ENCODE measurements around the gene STAP1. TPM values are rescaled to one million over a fixed set of nuclear protein-coding genes. Genes with fewer than 3 reads are reported as not detected.

STAP1 gene
- total RNA-seq, 1 experiment from 2014 or later: not detected

DNA sequence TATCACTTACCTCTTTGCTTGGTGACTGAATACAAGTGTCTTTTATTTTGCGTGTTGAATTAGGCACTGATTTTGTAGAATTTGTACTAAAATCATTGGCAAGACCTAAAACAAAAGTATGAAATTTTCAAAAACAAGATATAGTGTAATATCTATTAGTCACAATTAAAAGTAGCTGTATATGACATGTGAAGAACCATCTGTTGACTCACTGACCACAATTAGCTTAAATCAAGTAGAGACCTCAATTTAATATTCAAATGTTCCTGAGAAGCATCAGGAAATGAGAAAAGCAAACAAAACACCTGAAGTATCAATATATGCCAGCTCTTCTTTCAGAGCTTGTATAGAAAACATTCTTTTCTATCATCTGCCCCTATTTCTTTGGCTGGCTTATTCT is 18.7 kb upstream of the STAP1 start (continued):
- TF ChIP-seq, protein P1, sequence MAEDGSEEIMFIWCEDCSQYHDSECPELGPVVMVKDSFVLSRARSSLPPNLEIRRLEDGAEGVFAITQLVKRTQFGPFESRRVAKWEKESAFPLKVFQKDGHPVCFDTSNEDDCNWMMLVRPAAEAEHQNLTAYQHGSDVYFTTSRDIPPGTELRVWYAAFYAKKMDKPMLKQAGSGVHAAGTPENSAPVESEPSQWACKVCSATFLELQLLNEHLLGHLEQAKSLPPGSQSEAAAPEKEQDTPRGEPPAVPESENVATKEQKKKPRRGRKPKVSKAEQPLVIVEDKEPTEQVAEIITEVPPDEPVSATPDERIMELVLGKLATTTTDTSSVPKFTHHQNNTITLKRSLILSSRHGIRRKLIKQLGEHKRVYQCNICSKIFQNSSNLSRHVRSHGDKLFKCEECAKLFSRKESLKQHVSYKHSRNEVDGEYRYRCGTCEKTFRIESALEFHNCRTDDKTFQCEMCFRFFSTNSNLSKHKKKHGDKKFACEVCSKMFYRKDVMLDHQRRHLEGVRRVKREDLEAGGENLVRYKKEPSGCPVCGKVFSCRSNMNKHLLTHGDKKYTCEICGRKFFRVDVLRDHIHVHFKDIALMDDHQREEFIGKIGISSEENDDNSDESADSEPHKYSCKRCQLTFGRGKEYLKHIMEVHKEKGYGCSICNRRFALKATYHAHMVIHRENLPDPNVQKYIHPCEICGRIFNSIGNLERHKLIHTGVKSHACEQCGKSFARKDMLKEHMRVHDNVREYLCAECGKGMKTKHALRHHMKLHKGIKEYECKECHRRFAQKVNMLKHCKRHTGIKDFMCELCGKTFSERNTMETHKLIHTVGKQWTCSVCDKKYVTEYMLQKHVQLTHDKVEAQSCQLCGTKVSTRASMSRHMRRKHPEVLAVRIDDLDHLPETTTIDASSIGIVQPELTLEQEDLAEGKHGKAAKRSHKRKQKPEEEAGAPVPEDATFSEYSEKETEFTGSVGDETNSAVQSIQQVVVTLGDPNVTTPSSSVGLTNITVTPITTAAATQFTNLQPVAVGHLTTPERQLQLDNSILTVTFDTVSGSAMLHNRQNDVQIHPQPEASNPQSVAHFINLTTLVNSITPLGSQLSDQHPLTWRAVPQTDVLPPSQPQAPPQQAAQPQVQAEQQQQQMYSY (CRISPR knock-in tag; IDR thresholded peaks at IDR 0.05): no peak
- TF ChIP-seq, protein P2, sequence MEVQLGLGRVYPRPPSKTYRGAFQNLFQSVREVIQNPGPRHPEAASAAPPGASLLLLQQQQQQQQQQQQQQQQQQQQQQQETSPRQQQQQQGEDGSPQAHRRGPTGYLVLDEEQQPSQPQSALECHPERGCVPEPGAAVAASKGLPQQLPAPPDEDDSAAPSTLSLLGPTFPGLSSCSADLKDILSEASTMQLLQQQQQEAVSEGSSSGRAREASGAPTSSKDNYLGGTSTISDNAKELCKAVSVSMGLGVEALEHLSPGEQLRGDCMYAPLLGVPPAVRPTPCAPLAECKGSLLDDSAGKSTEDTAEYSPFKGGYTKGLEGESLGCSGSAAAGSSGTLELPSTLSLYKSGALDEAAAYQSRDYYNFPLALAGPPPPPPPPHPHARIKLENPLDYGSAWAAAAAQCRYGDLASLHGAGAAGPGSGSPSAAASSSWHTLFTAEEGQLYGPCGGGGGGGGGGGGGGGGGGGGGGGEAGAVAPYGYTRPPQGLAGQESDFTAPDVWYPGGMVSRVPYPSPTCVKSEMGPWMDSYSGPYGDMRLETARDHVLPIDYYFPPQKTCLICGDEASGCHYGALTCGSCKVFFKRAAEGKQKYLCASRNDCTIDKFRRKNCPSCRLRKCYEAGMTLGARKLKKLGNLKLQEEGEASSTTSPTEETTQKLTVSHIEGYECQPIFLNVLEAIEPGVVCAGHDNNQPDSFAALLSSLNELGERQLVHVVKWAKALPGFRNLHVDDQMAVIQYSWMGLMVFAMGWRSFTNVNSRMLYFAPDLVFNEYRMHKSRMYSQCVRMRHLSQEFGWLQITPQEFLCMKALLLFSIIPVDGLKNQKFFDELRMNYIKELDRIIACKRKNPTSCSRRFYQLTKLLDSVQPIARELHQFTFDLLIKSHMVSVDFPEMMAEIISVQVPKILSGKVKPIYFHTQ (CRISPR knock-in tag; IDR thresholded peaks at IDR 0.05): no peak
- no peak for TF ChIP-seq FOXP1 (CRISPR knock-in tag; IDR thresholded peaks at IDR 0.05; ENCODE audit: borderline replicate concordance)

DNA sequence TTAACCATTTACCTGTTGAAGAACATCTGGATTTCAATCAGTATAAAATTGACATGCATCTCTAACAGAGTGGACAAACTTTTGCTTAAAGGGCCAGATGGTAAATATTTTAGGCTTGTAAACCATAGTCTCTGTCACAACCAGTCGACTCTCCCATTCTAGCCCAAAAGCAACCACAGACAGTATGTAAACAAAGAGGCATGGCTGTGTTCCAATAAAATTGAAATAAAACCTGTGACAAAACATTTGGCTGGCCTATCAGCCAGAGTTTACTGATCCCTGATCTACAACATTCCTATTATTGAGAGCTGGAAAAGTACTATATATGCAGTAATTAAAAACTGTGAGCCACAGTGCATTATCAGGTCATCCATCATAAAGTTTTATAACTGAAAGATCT is 16.5 kb upstream of the STAP1 start:
- Mint-ChIP-seq H3K36me3 (peaks cover 24% of the 10 kb centered on the region), H3K4me1 (peaks cover 10% of the 10 kb centered on the region), H3K27ac (no peak overlapping the region), H3K27me3 (ENCODE audit: low read depth) (no peaks in the 10 kb centered on the region), H3K4me3 (no peak overlapping the region), H3K9me3 (no peaks in the 10 kb centered on the region)
- no peak for ATAC-seq
- no peak for DNase-seq (ENCODE audit: low spot score)
- ChIA-PET POLR2A (no interaction called here), CTCF (no interaction called here)
- TF ChIP-seq NFE2L1 (CRISPR knock-in tag; IDR thresholded peaks at IDR 0.05) (no peak), TP53 (CRISPR knock-in tag; IDR thresholded peaks at IDR 0.05) (no peak), ZNF232 (CRISPR knock-in tag; IDR thresholded peaks at IDR 0.05) (no peak), CBFB (CRISPR knock-in tag; IDR thresholded peaks at IDR 0.05; ENCODE audit: low read depth) (no peak), JAZF1 (CRISPR knock-in tag; IDR thresholded peaks at IDR 0.05) (no peak), NFYB (CRISPR knock-in tag; conservative IDR thresholded peaks at IDR 0.05; ENCODE audit: low read depth) (no peak), SOX15 (CRISPR knock-in tag; IDR thresholded peaks at IDR 0.05) (no peak)
- TF ChIP-seq, protein P3, sequence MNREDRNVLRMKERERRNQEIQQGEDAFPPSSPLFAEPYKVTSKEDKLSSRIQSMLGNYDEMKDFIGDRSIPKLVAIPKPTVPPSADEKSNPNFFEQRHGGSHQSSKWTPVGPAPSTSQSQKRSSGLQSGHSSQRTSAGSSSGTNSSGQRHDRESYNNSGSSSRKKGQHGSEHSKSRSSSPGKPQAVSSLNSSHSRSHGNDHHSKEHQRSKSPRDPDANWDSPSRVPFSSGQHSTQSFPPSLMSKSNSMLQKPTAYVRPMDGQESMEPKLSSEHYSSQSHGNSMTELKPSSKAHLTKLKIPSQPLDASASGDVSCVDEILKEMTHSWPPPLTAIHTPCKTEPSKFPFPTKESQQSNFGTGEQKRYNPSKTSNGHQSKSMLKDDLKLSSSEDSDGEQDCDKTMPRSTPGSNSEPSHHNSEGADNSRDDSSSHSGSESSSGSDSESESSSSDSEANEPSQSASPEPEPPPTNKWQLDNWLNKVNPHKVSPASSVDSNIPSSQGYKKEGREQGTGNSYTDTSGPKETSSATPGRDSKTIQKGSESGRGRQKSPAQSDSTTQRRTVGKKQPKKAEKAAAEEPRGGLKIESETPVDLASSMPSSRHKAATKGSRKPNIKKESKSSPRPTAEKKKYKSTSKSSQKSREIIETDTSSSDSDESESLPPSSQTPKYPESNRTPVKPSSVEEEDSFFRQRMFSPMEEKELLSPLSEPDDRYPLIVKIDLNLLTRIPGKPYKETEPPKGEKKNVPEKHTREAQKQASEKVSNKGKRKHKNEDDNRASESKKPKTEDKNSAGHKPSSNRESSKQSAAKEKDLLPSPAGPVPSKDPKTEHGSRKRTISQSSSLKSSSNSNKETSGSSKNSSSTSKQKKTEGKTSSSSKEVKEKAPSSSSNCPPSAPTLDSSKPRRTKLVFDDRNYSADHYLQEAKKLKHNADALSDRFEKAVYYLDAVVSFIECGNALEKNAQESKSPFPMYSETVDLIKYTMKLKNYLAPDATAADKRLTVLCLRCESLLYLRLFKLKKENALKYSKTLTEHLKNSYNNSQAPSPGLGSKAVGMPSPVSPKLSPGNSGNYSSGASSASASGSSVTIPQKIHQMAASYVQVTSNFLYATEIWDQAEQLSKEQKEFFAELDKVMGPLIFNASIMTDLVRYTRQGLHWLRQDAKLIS (CRISPR knock-in tag; IDR thresholded peaks at IDR 0.05; ENCODE audit: borderline replicate concordance): no peak
- TF ChIP-seq, protein P4, sequence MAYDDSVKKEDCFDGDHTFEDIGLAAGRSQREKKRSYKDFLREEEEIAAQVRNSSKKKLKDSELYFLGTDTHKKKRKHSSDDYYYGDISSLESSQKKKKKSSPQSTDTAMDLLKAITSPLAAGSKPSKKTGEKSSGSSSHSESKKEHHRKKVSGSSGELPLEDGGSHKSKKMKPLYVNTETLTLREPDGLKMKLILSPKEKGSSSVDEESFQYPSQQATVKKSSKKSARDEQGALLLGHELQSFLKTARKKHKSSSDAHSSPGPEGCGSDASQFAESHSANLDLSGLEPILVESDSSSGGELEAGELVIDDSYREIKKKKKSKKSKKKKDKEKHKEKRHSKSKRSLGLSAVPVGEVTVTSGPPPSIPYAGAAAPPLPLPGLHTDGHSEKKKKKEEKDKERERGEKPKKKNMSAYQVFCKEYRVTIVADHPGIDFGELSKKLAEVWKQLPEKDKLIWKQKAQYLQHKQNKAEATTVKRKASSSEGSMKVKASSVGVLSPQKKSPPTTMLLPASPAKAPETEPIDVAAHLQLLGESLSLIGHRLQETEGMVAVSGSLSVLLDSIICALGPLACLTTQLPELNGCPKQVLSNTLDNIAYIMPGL (CRISPR knock-in tag; IDR thresholded peaks at IDR 0.05): no peak
- TF ChIP-seq, protein P5, sequence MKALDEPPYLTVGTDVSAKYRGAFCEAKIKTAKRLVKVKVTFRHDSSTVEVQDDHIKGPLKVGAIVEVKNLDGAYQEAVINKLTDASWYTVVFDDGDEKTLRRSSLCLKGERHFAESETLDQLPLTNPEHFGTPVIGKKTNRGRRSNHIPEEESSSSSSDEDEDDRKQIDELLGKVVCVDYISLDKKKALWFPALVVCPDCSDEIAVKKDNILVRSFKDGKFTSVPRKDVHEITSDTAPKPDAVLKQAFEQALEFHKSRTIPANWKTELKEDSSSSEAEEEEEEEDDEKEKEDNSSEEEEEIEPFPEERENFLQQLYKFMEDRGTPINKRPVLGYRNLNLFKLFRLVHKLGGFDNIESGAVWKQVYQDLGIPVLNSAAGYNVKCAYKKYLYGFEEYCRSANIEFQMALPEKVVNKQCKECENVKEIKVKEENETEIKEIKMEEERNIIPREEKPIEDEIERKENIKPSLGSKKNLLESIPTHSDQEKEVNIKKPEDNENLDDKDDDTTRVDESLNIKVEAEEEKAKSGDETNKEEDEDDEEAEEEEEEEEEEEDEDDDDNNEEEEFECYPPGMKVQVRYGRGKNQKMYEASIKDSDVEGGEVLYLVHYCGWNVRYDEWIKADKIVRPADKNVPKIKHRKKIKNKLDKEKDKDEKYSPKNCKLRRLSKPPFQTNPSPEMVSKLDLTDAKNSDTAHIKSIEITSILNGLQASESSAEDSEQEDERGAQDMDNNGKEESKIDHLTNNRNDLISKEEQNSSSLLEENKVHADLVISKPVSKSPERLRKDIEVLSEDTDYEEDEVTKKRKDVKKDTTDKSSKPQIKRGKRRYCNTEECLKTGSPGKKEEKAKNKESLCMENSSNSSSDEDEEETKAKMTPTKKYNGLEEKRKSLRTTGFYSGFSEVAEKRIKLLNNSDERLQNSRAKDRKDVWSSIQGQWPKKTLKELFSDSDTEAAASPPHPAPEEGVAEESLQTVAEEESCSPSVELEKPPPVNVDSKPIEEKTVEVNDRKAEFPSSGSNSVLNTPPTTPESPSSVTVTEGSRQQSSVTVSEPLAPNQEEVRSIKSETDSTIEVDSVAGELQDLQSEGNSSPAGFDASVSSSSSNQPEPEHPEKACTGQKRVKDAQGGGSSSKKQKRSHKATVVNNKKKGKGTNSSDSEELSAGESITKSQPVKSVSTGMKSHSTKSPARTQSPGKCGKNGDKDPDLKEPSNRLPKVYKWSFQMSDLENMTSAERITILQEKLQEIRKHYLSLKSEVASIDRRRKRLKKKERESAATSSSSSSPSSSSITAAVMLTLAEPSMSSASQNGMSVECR (CRISPR knock-in tag; IDR thresholded peaks at IDR 0.05; ENCODE audit: borderline replicate concordance): no peak
- TF ChIP-seq, protein P6, sequence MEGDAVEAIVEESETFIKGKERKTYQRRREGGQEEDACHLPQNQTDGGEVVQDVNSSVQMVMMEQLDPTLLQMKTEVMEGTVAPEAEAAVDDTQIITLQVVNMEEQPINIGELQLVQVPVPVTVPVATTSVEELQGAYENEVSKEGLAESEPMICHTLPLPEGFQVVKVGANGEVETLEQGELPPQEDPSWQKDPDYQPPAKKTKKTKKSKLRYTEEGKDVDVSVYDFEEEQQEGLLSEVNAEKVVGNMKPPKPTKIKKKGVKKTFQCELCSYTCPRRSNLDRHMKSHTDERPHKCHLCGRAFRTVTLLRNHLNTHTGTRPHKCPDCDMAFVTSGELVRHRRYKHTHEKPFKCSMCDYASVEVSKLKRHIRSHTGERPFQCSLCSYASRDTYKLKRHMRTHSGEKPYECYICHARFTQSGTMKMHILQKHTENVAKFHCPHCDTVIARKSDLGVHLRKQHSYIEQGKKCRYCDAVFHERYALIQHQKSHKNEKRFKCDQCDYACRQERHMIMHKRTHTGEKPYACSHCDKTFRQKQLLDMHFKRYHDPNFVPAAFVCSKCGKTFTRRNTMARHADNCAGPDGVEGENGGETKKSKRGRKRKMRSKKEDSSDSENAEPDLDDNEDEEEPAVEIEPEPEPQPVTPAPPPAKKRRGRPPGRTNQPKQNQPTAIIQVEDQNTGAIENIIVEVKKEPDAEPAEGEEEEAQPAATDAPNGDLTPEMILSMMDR (IDR thresholded peaks at IDR 0.05): no peak
